ENCODE data around the gene SLC30A10.

DNA sequence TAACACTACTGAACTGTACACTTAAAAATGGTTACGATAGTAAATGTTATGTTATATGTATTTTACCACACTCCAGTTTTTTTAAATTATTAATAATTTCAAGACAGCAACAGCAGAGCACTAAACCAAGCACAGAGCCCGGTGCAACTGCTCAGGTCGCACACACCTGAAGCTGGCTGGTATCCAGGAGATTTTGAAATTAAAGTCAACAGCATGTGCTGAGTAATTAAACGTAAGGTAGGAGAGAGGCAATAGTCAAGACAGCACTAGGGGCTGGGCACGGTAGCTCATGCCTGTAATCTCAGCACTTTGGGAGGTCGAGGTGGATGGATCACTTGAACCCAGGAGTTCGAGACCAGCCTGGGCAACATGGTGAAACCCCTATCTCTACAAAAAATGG, 35.1 kb upstream of the SLC30A10 start:
- TF ChIP-seq CTCF (IDR thresholded peaks at IDR 0.05) (no peak), POLR2A (IDR thresholded peaks at IDR 0.05) (no peak)

Measured in body of pancreas (tissue), 4 donors.